ENCODE measurements around the gene SCAMP1. TPM values are rescaled to one million over a fixed set of nuclear protein-coding genes. Genes with fewer than 3 reads are reported as not detected.
"Not testable (repeated sequence)": the region's sequence is repeated elsewhere in the genome, so short reads cannot be mapped to it uniquely, and the experiment has no call there.

Gene SCAMP1
- total RNA-seq, 2 experiments from 2014 or later = 13.6 to 18.3 TPM

DNA sequence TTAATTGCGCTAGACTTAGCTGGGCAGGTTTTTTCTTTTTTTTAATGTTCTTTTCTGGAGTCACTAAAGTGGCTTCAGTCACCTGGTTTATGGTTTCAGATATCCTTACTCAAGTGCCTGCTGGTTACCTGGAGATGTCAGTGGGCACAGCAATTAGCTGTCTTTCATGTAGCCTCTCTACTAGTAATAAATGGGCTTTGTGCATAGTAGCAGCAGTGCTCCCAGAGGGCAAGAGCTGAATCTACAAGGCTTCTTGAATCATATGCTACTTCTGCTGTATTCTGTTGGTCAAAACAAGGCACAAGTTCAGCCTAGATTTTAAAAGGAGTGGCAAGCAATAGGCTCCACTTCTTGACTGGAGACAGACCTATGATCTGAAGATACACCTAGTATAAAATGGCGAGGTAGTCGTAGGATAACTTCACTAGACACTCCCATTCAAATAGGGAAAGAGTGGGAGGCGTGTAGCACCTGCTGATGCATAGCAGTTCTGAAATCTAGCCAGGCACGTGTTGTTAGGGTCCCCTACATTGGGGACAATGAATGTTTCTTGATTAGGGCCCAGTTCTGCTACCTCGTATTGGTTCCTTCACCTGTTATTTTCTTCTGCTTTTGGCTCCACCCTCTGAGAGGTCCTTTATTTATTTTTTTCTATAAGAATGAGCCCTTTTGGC is 7.0 kb downstream of the SCAMP1 start:
- Mint-ChIP-seq H3K27ac (no peak overlapping the region), H3K27me3 (no peaks in the 10 kb centered on the region), H3K36me3 (peaks cover 4% of the 10 kb centered on the region), H3K4me3 (no peak overlapping the region), H3K4me1 (ENCODE audit: low read depth) (peaks cover 41% of the 10 kb centered on the region), H3K9me3 (no peaks in the 10 kb centered on the region)
- CTCF ChIA-PET = interaction anchor here (1.5 kb wide), 1 partner anchor 72 kb away, joined by 4 read pairs; no protein-coding TSS in a partner anchor
- intact Hi-C loops (cut with micrococcal nuclease) = loop anchor here (10.0 kb wide), 1 partner anchor 617 kb away; the partner anchor contains the start of gene ARSB
- peak; percentile 35 for DNase-seq
- POLR2A ChIA-PET = no interaction called here

DNA sequence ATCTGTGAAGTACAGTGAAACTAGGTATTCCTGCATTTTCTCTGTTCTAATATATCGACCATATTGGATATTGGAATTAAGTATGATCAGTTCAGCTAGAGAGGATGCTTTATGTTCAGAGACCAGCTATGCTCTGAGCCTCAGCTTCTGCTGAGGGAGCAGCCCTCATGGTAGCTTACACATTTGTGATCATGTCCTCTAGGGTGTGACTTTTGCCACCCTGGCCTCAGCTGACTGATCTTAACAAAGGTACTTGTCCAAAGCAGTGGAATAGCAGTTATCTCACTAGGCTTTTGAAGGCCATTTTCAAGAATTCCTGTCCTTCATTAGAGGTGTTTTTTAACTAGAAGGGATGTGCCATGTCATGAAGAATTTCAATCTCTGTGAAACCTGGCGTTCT is 9.3 kb downstream of the SCAMP1 start:
- intact Hi-C loops (cut with micrococcal nuclease) = loop anchor here (10.0 kb wide), 1 partner anchor 615 kb away; the partner anchor contains the start of gene ARSB
- Mint-ChIP-seq H3K4me3 (no peak overlapping the region), H3K27ac (no peak overlapping the region), H3K4me1 (ENCODE audit: low read depth) (peaks cover 40% of the 10 kb centered on the region), H3K36me3 (peaks cover 4% of the 10 kb centered on the region), H3K9me3 (no peaks in the 10 kb centered on the region), H3K27me3 (no peaks in the 10 kb centered on the region)
- ChIA-PET POLR2A (no interaction called here), CTCF (no interaction called here)
- no peak for DNase-seq

DNA sequence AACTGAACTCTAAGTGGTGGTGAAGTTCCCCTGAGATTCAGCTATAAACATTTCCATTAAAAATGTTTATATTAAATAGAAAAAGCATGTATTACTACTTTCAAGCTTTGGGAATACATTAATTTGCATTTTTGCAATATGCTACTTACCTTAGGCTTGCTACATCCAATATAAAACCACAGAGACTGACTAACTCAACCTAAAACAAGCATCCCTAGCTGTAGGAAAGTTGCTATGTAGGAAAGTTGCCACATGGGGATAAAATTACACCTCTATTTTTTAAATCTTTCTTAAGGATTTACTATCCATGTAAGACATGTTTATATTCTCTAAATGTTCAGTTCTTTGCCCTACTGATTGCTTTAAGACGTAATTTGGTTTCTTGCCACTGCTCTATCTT is 12.8 kb downstream of the SCAMP1 start:
- Mint-ChIP-seq H3K4me3 (no peak overlapping the region), H3K4me1 (ENCODE audit: low read depth) (peaks cover 37% of the 10 kb centered on the region), H3K9me3 (no peaks in the 10 kb centered on the region), H3K36me3 (no peaks in the 10 kb centered on the region), H3K27ac (no peak overlapping the region), H3K27me3 (no peaks in the 10 kb centered on the region)
- CTCF ChIA-PET = interaction anchor here (0.9 to 1.4 kb wide), 3 partner anchors 9 to 13 kb away, joined by 3 read pairs; partner anchors contain the start of gene SCAMP1
- DNase-seq = no peak
- intact Hi-C loops (cut with micrococcal nuclease) = no loop called here
- POLR2A ChIA-PET = no interaction called here

DNA sequence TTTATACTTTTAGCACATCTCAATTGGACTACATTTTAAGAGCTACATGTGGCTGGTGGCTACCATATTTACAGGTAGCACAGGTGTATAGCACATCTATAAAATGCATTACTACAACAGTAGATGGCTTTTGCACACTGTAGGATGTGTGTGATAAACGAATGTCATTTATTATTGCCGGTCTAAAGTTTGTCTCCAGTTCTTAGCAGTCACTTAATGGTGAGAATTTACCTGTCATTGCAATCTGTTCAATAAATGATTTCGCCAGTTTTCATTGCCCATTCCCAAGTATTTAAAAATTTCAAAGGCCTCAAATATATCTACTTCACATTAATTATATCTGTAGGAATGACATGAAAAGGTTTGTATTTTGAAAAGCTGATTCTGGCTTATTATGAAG is 15.9 kb downstream of the SCAMP1 start:
- intact Hi-C loops (cut with micrococcal nuclease) = no loop called here
- H3K4me3 Mint-ChIP-seq = no peak overlapping the region
- ChIA-PET POLR2A (no interaction called here), CTCF (no interaction called here)
- H3K36me3 Mint-ChIP-seq = peaks cover 3% of the 10 kb centered on the region
- H3K27ac Mint-ChIP-seq = no peak overlapping the region
- no peak for DNase-seq
- no peaks in the 10 kb centered on the region for H3K27me3 Mint-ChIP-seq
- H3K9me3 Mint-ChIP-seq = no peaks in the 10 kb centered on the region
- H3K4me1 Mint-ChIP-seq (ENCODE audit: low read depth) = peaks cover 26% of the 10 kb centered on the region

DNA sequence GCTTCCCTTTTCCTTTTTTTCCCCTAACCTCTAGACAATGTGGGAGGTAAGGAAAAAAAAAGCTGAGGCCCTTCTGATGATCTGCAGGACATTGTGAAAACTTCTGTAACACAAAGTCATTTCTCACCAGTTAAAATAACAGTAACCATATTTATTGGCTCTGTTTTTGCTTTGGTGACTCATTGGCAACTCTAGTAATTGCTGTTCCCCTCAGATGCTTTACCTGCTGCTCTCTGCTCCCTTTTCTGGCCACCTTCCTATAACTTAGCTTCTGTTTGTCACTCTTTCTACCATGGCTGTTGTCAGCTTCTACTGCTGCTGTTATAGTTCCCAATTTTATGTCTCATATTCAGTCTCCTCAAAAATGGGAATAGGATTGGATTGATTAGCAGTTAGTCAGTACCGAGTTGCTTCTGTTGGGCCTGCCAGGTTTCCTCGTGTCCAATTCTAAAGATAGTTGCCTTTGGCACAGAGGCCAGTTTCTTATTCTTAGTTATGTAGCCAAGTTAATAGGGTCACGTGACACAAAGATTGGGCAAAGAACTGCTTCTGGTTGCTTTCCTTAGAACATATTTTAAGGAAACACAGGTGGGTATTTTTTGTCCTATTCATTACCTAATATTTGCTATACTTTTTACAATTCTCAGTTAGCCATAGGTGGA is 16.8 kb downstream of the SCAMP1 start:
- intact Hi-C loops (cut with micrococcal nuclease) = no loop called here
- Mint-ChIP-seq H3K4me3 (no peak overlapping the region), H3K36me3 (peaks cover 7% of the 10 kb centered on the region), H3K27me3 (no peaks in the 10 kb centered on the region), H3K9me3 (no peaks in the 10 kb centered on the region), H3K4me1 (ENCODE audit: low read depth) (peaks cover 23% of the 10 kb centered on the region), H3K27ac (peak overlapping the region; percentile 20)
- ChIA-PET POLR2A (no interaction called here), CTCF (interaction anchor here (0.7 kb wide), 1 partner anchor 17 kb away, joined by 4 read pairs; the partner anchor contains the start of gene SCAMP1)
- DNase-seq = no peak

DNA sequence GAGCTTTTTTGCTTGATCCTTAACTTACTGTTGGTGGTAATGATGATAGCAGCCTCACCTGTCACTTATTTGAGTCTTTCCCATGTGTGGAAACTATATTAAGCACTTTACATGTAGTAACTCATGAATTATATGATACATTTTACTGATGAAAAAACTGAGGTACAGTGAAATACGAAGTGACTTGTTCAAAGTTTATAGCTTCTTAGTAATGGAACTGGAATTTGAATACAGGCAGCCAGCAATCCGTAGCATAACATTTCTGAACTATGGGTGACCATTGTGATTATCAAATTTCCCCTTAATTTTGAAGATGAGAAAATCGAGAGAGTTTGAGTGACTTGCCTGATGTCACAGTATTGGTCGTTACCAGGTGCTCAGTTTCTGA is 17.3 kb downstream of the SCAMP1 start:
- Mint-ChIP-seq H3K36me3 (peaks cover 7% of the 10 kb centered on the region), H3K27me3 (no peaks in the 10 kb centered on the region), H3K9me3 (no peaks in the 10 kb centered on the region), H3K27ac (no peak overlapping the region), H3K4me1 (ENCODE audit: low read depth) (peaks cover 20% of the 10 kb centered on the region), H3K4me3 (no peak overlapping the region)
- DNase-seq = no peak
- ChIA-PET POLR2A (no interaction called here), CTCF (interaction anchor here (0.7 kb wide), 1 partner anchor 17 kb away, joined by 4 read pairs; the partner anchor contains the start of gene SCAMP1)
- intact Hi-C loops (cut with micrococcal nuclease) = no loop called here

DNA sequence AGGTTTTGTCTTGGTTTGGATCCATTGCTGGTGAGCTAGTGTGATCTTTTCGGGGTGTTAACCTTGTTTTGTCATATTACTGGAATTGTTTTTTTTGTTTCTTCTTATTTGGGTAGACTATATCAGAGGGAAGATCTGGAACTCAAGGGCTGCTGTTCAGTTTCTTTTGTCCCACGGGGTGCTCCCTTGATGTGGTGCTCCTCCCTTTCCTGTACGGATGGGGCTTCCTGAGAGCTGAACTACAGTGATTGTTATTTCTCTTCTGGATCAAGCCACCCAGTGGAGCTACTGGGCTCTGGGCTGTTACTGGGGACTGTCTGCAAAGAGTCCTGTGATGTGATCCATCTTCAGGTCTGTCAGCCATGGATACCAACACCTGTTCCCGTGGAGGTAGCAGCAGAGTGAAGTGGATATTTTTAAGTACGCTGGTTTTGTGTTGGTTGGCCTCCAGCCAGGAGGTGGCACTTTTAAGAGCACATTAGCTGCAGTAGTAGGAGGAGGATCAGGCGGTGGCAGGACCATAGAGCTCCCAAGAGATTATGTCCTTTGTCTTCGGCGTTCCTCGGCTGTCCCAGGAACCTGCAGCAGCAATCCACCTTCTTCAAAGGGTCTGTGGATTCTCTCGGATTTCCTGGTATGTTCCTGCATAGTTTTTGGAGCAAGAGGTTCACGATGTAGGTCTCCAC is 27.2 kb downstream of the SCAMP1 start:
- intact Hi-C loops (cut with micrococcal nuclease) = no loop called here
- Mint-ChIP-seq H3K36me3 (peaks cover 59% of the 10 kb centered on the region), H3K4me1 (ENCODE audit: low read depth) (peaks cover 24% of the 10 kb centered on the region), H3K9me3 (peaks cover 43% of the 10 kb centered on the region), H3K27ac (no peak overlapping the region), H3K4me3 (no peak overlapping the region), H3K27me3 (no peaks in the 10 kb centered on the region)
- ChIA-PET POLR2A (no interaction called here), CTCF (no interaction called here)
- no peak for DNase-seq

DNA sequence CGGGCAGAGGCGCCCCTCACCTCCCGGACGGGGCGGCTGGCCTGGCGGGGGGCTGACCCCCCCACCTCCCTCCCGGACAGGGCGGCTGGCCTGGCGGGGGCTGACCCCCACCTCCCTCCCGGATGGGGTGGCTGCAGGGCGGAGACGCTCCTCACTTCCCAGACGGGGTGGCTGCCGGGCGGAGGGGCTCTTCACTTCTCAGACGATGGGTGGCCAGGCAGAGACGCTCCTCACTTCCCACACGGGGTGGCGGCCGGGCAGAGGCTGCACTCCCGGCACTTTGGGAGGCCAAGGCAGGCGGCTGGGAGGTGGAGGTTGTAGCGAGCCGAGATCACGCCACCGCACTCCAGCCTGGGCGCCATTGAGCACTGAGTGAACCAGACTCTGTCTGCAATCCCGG is 30.9 kb downstream of the SCAMP1 start:
- CTCF ChIA-PET = interaction anchor here (0.7 kb wide), 2 partner anchors 75 to 270 kb away, joined by 3 to 5 read pairs; no protein-coding TSS in a partner anchor
- H3K27me3 Mint-ChIP-seq; H3K27ac Mint-ChIP-seq; H3K4me3 Mint-ChIP-seq; intact Hi-C loops (cut with micrococcal nuclease); POLR2A ChIA-PET; DNase-seq: not testable (repeated sequence)
- H3K36me3 Mint-ChIP-seq = peaks cover 42% of the 10 kb centered on the region
- H3K4me1 Mint-ChIP-seq (ENCODE audit: low read depth) = peaks cover 15% of the 10 kb centered on the region
- H3K9me3 Mint-ChIP-seq = peaks cover 10% of the 10 kb centered on the region

DNA sequence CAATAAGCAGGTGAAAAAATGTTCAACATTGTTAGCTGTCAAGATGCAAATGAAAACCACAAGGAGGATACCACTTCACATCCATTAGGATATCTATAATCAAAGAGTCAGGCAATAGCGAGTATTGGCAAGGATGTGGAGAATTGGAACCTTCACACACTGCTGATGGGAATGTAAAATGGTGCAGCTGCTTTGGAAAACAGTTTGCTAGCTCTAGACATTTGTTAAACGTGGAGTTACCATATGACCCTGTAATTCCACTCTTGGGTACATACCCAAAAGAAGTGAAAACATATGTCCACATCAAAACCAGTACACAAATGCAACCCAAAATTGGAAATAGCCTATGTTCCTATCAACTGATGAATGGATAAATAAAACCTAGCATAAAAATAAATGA is 37.4 kb downstream of the SCAMP1 start:
- no peaks in the 10 kb centered on the region for H3K27me3 Mint-ChIP-seq
- peaks cover 24% of the 10 kb centered on the region for H3K36me3 Mint-ChIP-seq
- no peak overlapping the region for H3K27ac Mint-ChIP-seq
- intact Hi-C loops (cut with micrococcal nuclease) = no loop called here
- peaks cover 4% of the 10 kb centered on the region for H3K9me3 Mint-ChIP-seq
- ChIA-PET POLR2A (interaction anchor here (0.6 kb wide), 2 partner anchors 72 to 755 kb away, joined by 4 read pairs; no protein-coding TSS in a partner anchor), CTCF (no interaction called here)
- no peak for DNase-seq
- H3K4me1 Mint-ChIP-seq (ENCODE audit: low read depth) = peaks cover 7% of the 10 kb centered on the region
- no peak overlapping the region for H3K4me3 Mint-ChIP-seq

DNA sequence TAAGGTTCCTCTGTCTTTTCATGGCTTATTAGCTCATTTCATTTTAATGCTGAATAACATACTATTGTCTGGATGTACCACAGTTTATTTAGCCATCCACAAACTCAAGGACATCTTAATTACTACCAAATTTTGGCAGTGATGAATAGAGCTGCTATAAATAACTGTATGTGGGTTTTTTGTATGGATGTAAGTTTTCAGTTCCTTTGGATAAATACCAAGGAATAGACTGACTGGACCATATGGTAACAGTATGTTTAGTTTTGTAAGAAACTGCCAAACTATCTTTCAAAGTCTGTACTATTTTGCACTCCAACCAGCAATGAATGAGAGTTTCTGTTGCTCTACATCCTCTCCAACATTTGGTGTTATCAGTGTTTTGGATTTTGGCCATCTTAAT is 38.7 kb downstream of the SCAMP1 start:
- peaks cover 4% of the 10 kb centered on the region for H3K9me3 Mint-ChIP-seq
- no peak for DNase-seq
- intact Hi-C loops (cut with micrococcal nuclease) = no loop called here
- ChIA-PET POLR2A (no interaction called here), CTCF (no interaction called here)
- H3K27me3 Mint-ChIP-seq = no peaks in the 10 kb centered on the region
- peaks cover 21% of the 10 kb centered on the region for H3K36me3 Mint-ChIP-seq
- H3K4me1 Mint-ChIP-seq (ENCODE audit: low read depth) = peaks cover 7% of the 10 kb centered on the region
- no peak overlapping the region for H3K27ac Mint-ChIP-seq
- no peak overlapping the region for H3K4me3 Mint-ChIP-seq

DNA sequence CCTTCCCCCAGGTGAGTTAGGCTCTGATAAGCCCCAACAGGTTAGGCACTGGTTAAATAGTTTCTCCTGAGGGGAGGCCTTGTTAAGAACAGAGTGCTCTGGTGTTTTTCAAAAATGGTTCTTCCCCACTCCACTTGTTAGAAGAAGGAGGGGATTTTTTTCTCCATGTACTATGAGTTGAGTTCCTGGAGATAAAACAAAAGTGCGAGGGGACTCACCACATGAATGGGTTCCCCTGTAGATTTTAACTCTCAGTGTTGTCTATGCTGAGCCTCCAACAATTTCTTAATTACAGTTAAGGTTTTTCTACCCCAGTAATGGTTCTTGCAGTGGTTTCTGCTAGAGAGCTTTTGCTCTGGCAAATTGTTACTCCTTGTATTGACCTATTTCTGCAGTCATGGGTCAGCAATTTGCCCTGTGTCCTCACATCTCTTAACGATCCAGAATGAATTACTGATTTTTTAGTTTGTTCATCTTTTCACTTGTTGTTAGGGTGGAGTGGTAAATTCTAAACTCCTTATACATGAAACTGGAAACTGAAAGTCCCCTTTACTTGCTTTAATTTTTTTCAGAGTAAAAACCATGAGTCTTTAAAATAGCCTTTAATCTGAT is 44.4 kb downstream of the SCAMP1 start:
- H3K9me3 Mint-ChIP-seq = peaks cover 4% of the 10 kb centered on the region
- no peak overlapping the region for H3K4me3 Mint-ChIP-seq
- ChIA-PET CTCF (no interaction called here), POLR2A (no interaction called here)
- no peak for DNase-seq
- H3K36me3 Mint-ChIP-seq = peaks cover 18% of the 10 kb centered on the region
- peaks cover 36% of the 10 kb centered on the region for H3K4me1 Mint-ChIP-seq (ENCODE audit: low read depth)
- intact Hi-C loops (cut with micrococcal nuclease) = no loop called here
- H3K27ac Mint-ChIP-seq = no peak overlapping the region
- H3K27me3 Mint-ChIP-seq = no peaks in the 10 kb centered on the region

Data from activated CD4-positive, alpha-beta memory T cell treated with anti-CD3 and anti-CD28 coated beads for 36 hours (primary cell).